Islet of Langerhans (tissue), 1 donor: ENCODE data around the gene LRP8.

ENCODE experiments used
- FAIRE-seq: peaks from one replicate; lab custom pipeline; 2011; peaks lifted over from hg19 to GRCh38; lab: Jason Lieb, UNC

LRP8 gene

GRCh38 chr1:53339736-53340635, 12.1 kb upstream of the LRP8 start:
- FAIRE-seq = no peak

- no peak for FAIRE-seq
Measured at GRCh38 chr1:53338423-53338822, 10.6 kb upstream of the LRP8 start.

GRCh38 chr1:53337499-53337898, 9.6 kb upstream of the LRP8 start:
- FAIRE-seq = no peak

DNA sequence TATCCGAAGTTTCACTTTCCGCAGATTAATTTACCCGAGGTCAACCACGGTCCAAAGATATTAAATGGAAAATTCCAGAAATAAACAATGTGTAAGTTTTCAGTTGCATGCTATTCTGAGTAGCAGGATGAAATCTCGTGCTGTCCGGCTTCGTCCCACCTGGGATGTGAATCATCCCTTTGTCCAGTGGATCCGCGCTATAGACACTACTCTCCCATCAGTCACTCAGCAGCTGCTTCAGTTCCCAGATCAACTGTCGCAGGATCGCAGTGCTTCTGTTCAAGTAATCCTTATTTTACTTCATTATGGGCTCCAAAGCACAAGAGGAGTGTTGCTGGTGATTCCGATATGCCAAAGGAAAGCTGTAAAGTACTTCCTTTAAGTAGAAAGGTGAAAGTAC, 8.3 kb upstream of the LRP8 start:
- FAIRE-seq = no peak

- FAIRE-seq = no peak
Measured at GRCh38 chr1:53335661-53336060, 7.8 kb upstream of the LRP8 start.

DNA sequence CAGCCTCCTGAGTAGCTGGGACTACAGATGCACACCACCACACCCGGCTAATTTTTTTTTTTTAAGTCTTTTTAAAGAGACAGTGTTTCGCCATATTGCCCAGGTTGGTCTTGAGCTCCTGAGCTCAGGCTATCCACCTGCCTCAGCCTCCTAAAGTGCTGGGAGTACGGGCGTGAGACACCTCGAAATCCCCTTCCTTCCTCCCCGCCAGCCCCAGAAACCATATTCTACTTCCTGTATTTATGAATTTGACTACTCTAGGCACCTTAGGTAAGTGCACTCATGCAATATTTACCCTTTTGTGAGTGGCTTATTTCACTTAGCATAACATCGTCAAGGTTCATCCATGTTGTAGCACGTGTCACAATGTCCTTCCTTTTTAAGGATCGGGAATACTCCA, 6.9 kb upstream of the LRP8 start:
- no peak for FAIRE-seq

- FAIRE-seq = no peak
Measured at GRCh38 chr1:53334312-53334711, 6.4 kb upstream of the LRP8 start.

DNA sequence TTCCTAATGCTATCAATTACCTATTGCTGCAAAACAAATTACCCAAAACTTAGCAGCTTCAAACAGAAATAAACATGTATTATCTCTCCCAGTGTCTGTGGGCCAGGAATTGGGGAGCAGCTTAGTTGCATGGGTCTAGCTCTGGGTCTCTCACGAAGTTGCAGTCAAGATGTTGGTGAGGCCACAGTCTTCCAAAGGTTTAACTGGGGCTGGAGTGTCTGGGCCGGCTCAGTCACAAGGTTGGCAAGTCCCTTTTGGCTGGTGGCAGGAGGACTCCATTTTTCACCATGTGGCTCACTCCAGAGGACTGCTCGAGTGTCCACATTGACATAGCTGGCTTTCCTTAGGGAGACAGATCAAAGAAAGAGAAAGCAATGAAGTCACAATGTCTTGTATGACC, 5.0 kb upstream of the LRP8 start:
- no peak for FAIRE-seq

DNA sequence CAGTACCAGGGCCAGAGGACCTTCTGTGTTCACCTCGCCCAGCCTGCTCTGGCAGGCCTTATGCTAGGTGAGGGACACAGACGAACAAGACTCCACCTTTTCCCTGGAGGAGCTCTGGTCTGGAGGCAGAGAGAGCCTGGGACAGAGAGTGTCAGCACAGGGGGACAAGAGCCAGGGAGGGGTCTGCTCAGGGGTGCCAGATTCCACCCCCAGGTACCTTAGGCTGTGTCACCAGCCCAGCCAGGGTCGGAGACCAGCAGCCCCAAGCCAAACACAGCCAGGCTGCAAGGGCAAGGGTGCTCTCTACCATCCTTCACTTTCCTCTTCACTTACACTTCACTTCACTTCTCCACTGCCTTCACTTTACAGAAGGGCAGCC, 4.3 kb upstream of the LRP8 start:
- FAIRE-seq = no peak

DNA sequence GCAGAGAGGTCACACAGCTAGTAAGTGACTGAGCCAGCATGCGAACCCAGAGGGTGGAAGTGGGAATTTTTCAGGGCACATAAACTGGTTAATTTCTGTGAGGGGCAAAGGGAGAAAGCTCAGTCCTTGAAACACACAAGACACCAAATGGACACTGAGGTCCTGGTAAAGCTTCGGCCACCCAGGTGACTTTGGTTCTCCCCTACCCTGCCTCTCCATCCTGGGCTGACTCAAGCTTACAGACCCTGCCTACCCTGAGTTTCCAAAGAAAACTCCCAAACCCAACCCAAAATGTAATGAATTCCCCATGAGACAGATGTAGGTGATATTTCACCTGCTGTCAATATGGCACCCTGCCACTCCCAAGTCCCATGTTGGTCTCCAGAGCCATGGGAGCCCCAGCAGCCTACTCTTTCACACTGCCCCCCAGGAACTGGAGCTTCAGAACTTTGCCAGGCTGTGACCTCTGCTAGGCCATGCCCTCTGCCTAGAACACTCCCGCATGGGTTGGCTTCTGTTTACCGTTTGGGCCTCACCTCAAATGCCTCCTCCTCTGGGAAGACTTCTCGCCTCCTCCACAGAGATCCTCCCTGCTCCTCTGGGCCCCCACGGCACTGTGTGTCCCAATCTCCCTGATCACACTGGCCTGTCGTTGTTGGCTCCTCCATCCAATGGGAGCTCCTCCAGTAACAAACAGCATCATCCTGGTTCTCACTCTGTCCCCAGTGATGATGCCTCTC, 3.7 kb upstream of the LRP8 start:
- FAIRE-seq = no peak

DNA sequence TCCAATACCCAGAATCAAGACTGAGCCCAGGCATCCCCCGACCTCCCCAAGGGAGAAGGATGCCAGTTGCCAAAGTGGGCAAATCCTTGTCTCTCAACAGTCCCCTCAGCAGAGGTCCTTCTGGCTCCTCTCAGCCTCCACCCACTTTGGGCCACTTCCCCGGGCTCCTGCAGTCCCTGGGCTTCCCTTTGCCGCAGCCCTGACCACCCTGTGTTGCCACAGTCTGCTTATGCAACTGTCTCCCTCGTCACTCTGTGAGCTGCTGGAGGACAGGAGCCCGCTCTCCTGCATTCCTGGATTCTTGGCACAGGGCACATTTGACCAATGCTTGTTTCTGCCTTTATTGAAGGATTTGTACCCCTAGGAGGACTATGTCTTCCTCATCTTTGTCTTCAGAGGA, 2.9 kb upstream of the LRP8 start:
- no peak for FAIRE-seq

- no peak for FAIRE-seq
Measured at GRCh38 chr1:53328541-53329499, 950 bp upstream of the LRP8 start.

DNA sequence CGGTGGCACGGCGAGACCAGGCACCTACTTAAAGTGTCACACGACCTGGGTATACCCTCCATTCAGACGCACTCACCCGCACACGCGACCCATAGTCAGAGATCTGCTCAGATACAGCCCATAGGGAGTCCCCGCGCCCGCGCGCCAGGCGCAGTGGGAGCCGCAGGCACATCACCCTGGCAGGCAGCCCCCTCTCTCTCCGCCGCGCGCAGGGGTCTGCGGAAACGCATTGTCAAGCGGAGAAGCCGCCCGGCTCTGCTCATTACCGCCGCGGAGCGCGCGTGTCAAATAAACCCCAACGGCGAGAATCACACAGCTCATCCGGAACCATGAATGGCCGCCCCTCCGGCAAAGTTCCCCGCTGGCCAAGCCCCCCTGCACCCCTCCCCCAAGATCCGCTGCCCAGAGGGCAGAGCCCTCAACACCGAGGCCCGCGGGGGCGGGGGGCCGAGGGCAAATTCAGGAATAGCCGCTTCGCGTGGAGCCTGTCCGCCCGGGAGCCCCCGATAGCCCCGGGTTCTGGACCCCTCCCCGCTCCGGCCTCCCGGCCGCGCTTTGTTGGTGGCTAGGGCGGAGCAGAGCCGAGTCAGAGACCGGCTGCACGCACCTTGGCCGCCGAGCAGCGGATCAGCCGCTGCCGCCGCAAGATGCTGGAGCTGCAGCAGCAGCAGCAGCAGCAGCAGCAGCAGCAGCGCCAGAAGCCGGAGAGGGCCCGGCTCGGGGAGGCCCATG, 522 bp downstream of the LRP8 start:
- FAIRE-seq = no peak

DNA sequence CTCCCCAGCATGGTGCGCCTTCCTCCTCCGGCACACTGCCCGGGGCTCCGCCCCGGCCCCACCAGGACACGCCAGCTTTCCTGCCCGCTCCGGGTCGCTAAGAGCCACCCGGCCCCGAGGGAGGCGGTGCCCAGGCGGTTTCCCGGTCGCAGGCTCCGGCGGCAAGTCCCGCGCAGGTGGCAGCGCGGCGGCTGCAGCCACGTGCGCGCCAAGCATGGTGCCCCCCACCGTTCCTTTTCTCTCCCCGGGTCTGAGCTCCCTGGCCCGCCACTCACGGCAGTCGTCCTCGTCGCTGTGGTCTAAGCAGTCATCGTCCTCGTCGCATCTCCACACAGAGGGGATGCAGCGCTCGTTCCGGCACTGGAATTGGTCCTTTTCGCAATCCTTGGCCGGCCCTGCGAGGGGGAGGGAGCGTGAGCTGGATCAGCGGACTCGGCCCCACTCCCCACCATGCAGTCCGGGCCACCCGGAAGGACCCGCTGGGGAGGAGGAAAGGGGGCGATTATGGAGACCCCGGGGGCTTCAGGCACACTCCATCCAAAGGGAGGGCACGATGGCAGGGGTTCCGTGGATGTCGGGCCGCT, 1.2 kb downstream of the LRP8 start:
- FAIRE-seq = no peak

- no peak for FAIRE-seq
Measured at GRCh38 chr1:53326088-53326597, 1.7 kb downstream of the LRP8 start.

GRCh38 chr1:53325326-53326087, 2.4 kb downstream of the LRP8 start:
- no peak for FAIRE-seq

- no peak for FAIRE-seq
Measured at GRCh38 chr1:53324728-53325297, 3.1 kb downstream of the LRP8 start.

DNA sequence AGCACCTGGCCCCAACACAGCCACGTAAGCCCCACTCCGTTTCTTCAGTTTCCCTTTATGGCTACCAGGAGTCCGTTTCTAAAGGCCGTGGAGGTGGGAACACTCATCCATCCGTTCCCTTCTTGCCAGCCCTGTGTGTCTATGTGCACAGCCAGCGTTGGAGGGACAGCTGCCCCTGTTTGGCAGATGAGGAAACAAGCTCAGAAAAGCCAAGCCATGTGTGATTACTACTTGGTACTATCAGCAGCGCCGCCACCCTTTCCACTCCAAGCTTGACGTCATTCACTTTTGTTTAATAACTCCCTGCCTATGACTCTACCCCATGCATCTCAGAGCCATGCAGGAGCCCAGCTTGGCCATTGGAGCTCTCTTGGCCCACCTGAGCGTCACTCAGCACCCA, 3.5 kb downstream of the LRP8 start:
- no peak for FAIRE-seq

GRCh38 chr1:53323316-53323715, 4.6 kb downstream of the LRP8 start:
- FAIRE-seq = no peak
